Skeletal muscle tissue (tissue), 4 donors: Measurements from ENCODE around the gene OR51F1. TPM values are rescaled to one million over a fixed set of nuclear protein-coding genes. Genes with fewer than 3 reads are reported as not detected.
"Not testable (repeated sequence)": the region's sequence is repeated elsewhere in the genome, so short reads cannot be mapped to it uniquely, and the experiment has no call there.

Experiments used
- H3K27ac ChIP-seq: one replicate; pipeline ENCODE4 v1.7.0; 2013; ENCODE audit warnings: mild to moderate bottlenecking, low read depth, low read length, inconsistent platforms
- H3K27me3 ChIP-seq, 3 donors: one replicate each; pipeline ENCODE4 v1.7.0; 2013; ENCODE audit warnings: low read length in 3 of 3; ENCODE audit not compliant: control insufficient read depth in 3 of 3, insufficient read depth in 3 of 3
- H3K36me3 ChIP-seq, 3 donors: one replicate each; pipeline ENCODE4 v1.7.0; 2013; ENCODE audit warnings: low read length in 3 of 3; ENCODE audit not compliant: control insufficient read depth in 3 of 3, insufficient read depth in 3 of 3
- H3K4me1 ChIP-seq, 3 donors: one replicate each; pipeline ENCODE4 v1.7.0; 2013; ENCODE audit warnings: low read length in 3 of 3, mild to moderate bottlenecking in 3 of 3; ENCODE audit not compliant: control insufficient read depth in 3 of 3, insufficient read depth in 3 of 3
- H3K4me3 ChIP-seq, 3 donors: one replicate each; pipeline ENCODE4 v1.7.0; 2013; ENCODE audit warnings: low read length in 3 of 3
- H3K9ac ChIP-seq, 3 donors: one replicate each; pipeline ENCODE4 v1.7.0; 2013; ENCODE audit warnings: low read length in 3 of 3, mild to moderate bottlenecking in 3 of 3, moderate library complexity in 2 of 3, low read depth in 1 of 3
- H3K9me3 ChIP-seq, 3 donors: one replicate each; pipeline ENCODE4 v1.7.0; 2013; ENCODE audit warnings: low read length in 3 of 3; ENCODE audit not compliant: control insufficient read depth in 3 of 3
- total RNA-seq: library from RNA; depleted of rRNA; stranded (reverse); fragments of >200 nt; gene quantifications from one replicate; pipeline ENCODE4 v1.2.3, GENCODE V29; 2014
- donor health status: Osteomylitis.

Gene OR51F1
- not detected for total RNA-seq

DNA sequence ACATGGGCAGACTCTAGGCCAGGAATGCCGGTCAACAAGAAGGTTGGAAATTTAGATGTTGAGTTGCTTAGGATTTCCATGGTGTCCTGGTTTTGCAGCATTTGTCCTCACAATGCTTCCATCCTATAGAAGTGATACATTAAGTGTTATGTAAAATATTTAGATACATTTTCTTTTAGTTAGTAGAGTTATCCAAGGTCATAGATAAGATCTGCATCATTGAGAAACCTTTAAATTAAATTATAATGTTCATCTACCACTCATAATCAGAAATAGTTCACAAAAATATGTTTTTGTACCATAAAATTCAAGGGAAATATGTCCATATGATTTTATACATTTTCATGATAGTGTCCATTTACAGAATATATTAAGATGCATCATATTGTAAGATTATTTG is at the start of gene OR51F1:
TSS of gene OR51F1 (minus strand) at position 101 of the 400 bp plus-strand sequence. CDS start at position 101, 0 bp downstream.
- Histone ChIP-seq H3K27ac (no peak within 1 kb of the TSS), H3K27me3 (no peaks in the 10 kb centered on the region), H3K36me3 (no peaks in the 10 kb centered on the region), H3K4me3 (no peak within 1 kb of the TSS), H3K9me3 (no peaks in the 10 kb centered on the region), H3K9ac (no peak within 1 kb of the TSS), H3K4me1 (no peaks in the 10 kb centered on the region)

DNA sequence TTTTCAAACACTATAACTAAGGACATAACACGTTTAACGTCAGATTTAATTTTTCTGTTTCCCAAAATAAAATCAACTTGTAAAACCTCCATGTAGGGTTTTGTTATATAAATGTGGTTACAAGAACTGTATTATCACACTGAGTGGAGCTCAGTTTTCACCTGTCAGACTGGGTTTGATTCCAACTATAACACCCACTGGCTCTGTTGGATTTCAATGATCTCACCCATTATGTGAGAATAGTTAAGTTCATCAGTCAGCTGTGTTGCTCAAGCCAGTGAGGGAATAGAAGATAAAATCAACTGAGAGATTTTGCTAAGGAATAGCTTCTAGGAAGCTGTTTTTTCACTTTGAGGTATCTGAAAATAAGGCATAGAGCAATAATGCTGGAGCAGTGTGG is 39.5 kb upstream of the OR51F1 start:
- H3K27me3 ChIP-seq = no peaks in the 10 kb centered on the region
- H3K4me1 ChIP-seq = no peaks in the 10 kb centered on the region
- H3K36me3 ChIP-seq = no peaks in the 10 kb centered on the region
- no peak overlapping the region for H3K9ac ChIP-seq
- H3K9me3 ChIP-seq = no peaks in the 10 kb centered on the region
- no peak overlapping the region for H3K27ac ChIP-seq
- H3K4me3 ChIP-seq = no peak overlapping the region

DNA sequence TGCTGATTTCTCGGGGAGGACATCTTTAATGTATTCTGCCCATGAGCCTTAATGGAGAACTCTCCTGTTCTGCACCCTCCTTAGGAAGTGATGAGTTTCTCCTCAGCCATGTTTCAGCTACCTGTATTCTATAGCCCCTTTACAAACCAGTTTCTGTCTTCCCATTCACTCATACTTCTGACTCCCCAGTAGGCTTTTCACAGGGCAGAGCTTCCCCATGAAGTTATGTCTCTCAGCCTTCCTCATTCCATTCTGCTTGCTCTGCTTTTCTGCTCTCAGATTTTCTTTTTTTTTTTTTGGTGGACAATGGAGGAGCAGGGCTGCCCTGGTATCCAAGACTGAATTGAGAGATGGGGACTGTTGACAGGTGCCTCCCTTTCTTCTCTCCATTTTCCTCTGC is 38.7 kb upstream of the OR51F1 start:
- H3K4me1 ChIP-seq = no peaks in the 10 kb centered on the region
- H3K4me3 ChIP-seq = no peak overlapping the region
- H3K9me3 ChIP-seq = no peaks in the 10 kb centered on the region
- H3K27ac ChIP-seq = no peak overlapping the region
- peaks cover 0 to 2% (median 0%) of the 10 kb centered on the region in 3 donors for H3K27me3 ChIP-seq
- H3K9ac ChIP-seq = no peak overlapping the region
- H3K36me3 ChIP-seq = no peaks in the 10 kb centered on the region

- H3K9ac ChIP-seq = no peak within 1 kb of the TSS
- no peaks in the 10 kb centered on the region for H3K9me3 ChIP-seq
- H3K4me3 ChIP-seq = no peak within 1 kb of the TSS
- no peaks in the 10 kb centered on the region for H3K4me1 ChIP-seq
- no peaks in the 10 kb centered on the region for H3K36me3 ChIP-seq
- no peak within 1 kb of the TSS for H3K27ac ChIP-seq
- H3K27me3 ChIP-seq = peaks cover 0 to 3% (median 0%) of the 10 kb centered on the region in 3 donors
These were observed 34.5 kb upstream of the OR51F1 start, which contains the start of gene OR52R1 for GRCh38 chr11:4804280-4804679. TSS of gene OR52R1 (minus strand) at chr11:4804380. CDS start at chr11:4804380, 0 bp downstream.

GRCh38 chr11:4801316-4801715 is 31.6 kb upstream of the OR51F1 start:
- H3K4me1 ChIP-seq, H3K36me3 ChIP-seq, H3K27ac ChIP-seq, H3K27me3 ChIP-seq, H3K9ac ChIP-seq, H3K4me3 ChIP-seq, H3K9me3 ChIP-seq: not testable (repeated sequence)

GRCh38 chr11:4798427-4799183 is 28.9 kb upstream of the OR51F1 start:
- H3K27me3 ChIP-seq = peaks cover 0 to 2% (median 0%) of the 10 kb centered on the region in 3 donors
- no peaks in the 10 kb centered on the region for H3K4me1 ChIP-seq
- H3K36me3 ChIP-seq = no peaks in the 10 kb centered on the region
- H3K9ac ChIP-seq = no peak overlapping the region
- H3K9me3 ChIP-seq = no peaks in the 10 kb centered on the region
- no peak overlapping the region for H3K27ac ChIP-seq
- H3K4me3 ChIP-seq = no peak overlapping the region

- H3K9me3 ChIP-seq = no peaks in the 10 kb centered on the region
These were observed 27.5 kb upstream of the OR51F1 start for GRCh38 chr11:4797206-4797605.

DNA sequence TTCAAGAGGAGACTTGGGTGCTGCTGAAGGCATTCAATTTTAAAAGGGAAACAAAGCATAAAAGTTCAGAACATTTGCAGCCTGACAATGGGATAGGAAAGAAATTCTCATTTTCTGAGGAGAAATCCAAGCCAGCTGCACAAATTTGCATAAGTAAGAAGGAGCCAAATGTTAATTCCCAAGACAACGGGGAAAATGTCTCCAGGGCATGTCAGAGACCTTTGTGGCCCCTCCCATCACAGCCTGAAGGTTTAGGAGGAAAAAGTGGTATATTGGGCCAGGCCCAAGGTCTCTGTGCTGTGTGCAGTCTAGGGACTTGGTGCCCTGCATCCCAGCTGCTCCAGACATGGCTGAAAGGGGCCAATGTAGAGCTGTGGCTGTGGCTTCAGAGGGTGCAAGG is 12.7 kb upstream of the OR51F1 start:
- Histone ChIP-seq H3K27me3 (no peaks in the 10 kb centered on the region), H3K9me3 (no peaks in the 10 kb centered on the region), H3K27ac (no peak overlapping the region), H3K4me1 (no peaks in the 10 kb centered on the region), H3K36me3 (no peaks in the 10 kb centered on the region), H3K9ac (no peak overlapping the region), H3K4me3 (no peak overlapping the region)

More at GRCh38 chr11:4797206-4797605, 27.5 kb upstream of the OR51F1 start:
- Histone ChIP-seq H3K36me3 (no peaks in the 10 kb centered on the region), H3K4me3 (no peak overlapping the region), H3K9ac (no peak overlapping the region), H3K27me3 (no peaks in the 10 kb centered on the region), H3K27ac (no peak overlapping the region), H3K4me1 (no peaks in the 10 kb centered on the region)

DNA sequence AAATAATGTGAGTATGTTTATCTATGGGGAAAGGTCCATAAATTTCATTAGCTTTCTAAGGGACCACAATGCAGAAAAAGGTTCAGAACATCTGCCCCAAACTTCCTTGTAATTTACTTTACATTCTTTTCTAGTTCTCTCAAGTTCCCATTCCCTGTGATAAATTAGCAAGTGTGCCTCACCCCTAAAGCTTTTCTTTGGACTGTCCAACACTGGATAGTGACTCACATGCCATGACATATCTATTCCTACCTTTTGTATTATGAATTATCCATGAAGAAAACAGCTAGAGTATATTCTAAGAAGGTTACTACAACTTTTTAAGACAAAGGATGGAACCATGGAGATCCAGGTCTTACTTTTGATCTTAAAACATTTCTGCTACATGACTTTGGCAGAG is 1.6 kb downstream of the OR51F1 start:
- H3K9ac ChIP-seq = no peak overlapping the region
- H3K9me3 ChIP-seq = no peaks in the 10 kb centered on the region
- H3K4me1 ChIP-seq = no peaks in the 10 kb centered on the region
- no peak overlapping the region for H3K4me3 ChIP-seq
- H3K27me3 ChIP-seq = no peaks in the 10 kb centered on the region
- no peak overlapping the region for H3K27ac ChIP-seq
- no peaks in the 10 kb centered on the region for H3K36me3 ChIP-seq

GRCh38 chr11:4766420-4767043 is 3.2 kb downstream of the OR51F1 start:
- Histone ChIP-seq H3K9me3 (no peaks in the 10 kb centered on the region), H3K27me3 (no peaks in the 10 kb centered on the region), H3K27ac (no peak overlapping the region), H3K9ac (no peak overlapping the region), H3K36me3 (no peaks in the 10 kb centered on the region), H3K4me1 (no peaks in the 10 kb centered on the region), H3K4me3 (no peak overlapping the region)
